Measurements from ENCODE around the gene ERFL. TPM values are rescaled to one million over a fixed set of nuclear protein-coding genes. Genes with fewer than 3 reads are reported as not detected.

ERFL gene
- total and polyA plus RNA-seq, 5 donors = 0.02 to 0.20 TPM; not detected in 3

DNA sequence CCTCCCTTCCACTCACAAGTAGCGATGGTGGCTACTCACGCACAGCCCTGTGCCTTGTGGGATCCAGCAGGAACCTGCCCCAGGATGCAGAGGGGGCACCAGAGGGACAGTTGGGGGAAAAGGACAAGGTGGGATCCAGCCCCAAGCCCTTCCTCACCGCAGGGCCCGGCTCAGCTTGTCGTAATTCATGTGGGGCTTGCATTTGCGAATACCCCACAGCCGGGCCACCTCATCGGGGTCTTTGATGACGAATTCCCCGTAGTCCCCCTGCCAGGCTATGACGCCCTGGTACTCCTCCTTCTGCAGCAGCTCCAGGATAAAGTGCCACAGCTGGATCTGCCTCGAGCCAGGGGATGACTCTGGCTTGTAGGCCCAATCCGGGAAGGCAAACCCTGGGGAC, 18.5 kb downstream of the ERFL start:
- Histone ChIP-seq H3K4me3 (ENCODE audit: low read length) (no peak overlapping the region), H3K4me1 (ENCODE audit: control insufficient read depth, insufficient read depth, low read length) (no peaks in the 10 kb centered on the region), H3K27ac (ENCODE audit: low read length) (no peak overlapping the region), H3K27me3 (ENCODE audit: control insufficient read depth, insufficient read depth) (no peaks in the 10 kb centered on the region), H3K9me3 (ENCODE audit: control insufficient read depth, low read length) (no peaks in the 10 kb centered on the region)
- ATAC-seq = no peak
- WGBS = 46% methylated on average over 13 of the region's 13 CpGs
- peak in 2 of 3 donors; percentile 39 to 44 for DNase-seq
- intact Hi-C loops (cut with DNase I) = no loop called here

DNA sequence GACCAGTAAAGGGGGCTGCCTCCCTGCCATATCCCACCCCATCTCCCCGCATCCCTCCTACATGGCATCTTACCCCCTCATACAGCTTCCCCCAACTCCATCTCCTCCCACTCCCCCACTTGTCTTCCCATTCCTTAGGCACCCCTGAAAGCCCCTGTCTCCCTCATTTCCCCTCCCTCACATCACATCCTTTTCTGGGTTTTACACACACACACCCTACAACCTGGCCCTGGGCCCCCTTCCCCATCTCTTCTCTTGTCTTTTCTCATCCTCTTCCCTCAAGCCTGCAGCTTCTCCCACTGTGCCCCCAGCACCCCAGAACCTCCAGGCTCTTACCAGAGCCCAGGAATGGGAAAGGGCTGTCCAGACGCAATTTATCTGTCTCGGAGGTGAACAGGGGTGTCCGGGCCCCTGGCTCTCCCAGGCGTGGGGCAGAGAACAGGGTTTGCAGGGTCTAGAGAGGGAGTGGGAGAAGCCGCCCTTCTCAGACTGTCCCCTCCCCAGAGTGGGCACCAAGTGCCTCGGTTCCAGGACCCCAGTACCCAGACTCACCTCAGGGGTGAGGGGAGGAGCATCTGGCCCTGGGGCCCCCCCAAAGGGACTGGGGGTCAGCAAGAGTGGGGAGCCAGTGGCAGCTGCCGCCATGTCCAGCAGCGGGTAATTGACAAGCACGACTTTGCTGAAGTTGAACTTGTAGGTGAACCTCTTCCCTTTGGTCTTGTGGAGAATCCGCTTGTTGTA, 19.4 kb downstream of the ERFL start:
- ATAC-seq = no peak
- H3K9me3 ChIP-seq (ENCODE audit: control insufficient read depth, low read length) = no peaks in the 10 kb centered on the region
- no peak overlapping the region for H3K27ac ChIP-seq (ENCODE audit: low read length)
- WGBS = 73% methylated on average over 11 of the region's 11 CpGs
- intact Hi-C loops (cut with DNase I) = no loop called here
- no peaks in the 10 kb centered on the region for H3K27me3 ChIP-seq (ENCODE audit: control insufficient read depth, insufficient read depth)
- no peak overlapping the region for H3K4me3 ChIP-seq (ENCODE audit: low read length)
- H3K4me1 ChIP-seq (ENCODE audit: control insufficient read depth, insufficient read depth, low read length) = no peaks in the 10 kb centered on the region
- DNase-seq = peak in 2 of 3 donors; percentile 42 to 55

DNA sequence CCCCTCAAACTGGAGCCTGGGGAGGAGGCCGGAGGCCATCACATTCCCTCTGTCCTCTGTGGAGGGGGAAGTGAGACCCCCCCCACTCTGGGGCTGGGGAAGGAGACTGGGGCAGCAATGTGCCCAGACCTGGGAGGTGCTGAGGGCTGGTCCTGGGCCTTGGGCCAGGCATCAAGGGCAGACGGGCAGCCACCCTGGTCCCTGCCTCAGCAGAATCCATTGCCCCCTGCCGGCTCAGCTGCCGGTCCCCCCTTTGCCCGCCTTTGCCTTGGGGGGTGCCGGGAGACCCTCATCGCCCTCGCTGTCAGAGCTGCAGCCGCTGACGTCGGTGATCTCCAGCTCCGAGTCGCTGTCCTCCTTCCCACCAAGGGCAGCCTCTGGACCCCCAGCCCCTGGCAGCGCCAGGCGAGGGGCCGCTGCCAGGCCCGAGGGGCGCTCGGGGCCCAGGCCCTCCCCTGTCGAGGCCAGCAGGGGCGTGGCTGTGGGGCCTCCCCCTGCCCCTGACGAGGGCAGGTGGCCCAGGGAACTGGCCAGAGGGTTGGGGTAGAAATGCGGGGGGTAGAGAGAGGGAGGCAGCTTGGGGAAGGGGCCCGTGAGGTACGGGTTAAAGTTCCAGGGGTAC, 20.1 kb downstream of the ERFL start:
- intact Hi-C loops (cut with DNase I) = no loop called here
- no peaks in the 10 kb centered on the region for H3K9me3 ChIP-seq (ENCODE audit: control insufficient read depth, low read length)
- ATAC-seq = peak in 1 of 2 donors; percentile 2
- H3K4me3 ChIP-seq (ENCODE audit: low read length) = no peak overlapping the region
- no peaks in the 10 kb centered on the region for H3K27me3 ChIP-seq (ENCODE audit: control insufficient read depth, insufficient read depth)
- H3K27ac ChIP-seq (ENCODE audit: low read length) = no peak overlapping the region
- peak in 1 of 3 donors; percentile 47 for DNase-seq
- no peaks in the 10 kb centered on the region for H3K4me1 ChIP-seq (ENCODE audit: control insufficient read depth, insufficient read depth, low read length)
- WGBS = 85% methylated on average over 25 of the region's 25 CpGs

DNA sequence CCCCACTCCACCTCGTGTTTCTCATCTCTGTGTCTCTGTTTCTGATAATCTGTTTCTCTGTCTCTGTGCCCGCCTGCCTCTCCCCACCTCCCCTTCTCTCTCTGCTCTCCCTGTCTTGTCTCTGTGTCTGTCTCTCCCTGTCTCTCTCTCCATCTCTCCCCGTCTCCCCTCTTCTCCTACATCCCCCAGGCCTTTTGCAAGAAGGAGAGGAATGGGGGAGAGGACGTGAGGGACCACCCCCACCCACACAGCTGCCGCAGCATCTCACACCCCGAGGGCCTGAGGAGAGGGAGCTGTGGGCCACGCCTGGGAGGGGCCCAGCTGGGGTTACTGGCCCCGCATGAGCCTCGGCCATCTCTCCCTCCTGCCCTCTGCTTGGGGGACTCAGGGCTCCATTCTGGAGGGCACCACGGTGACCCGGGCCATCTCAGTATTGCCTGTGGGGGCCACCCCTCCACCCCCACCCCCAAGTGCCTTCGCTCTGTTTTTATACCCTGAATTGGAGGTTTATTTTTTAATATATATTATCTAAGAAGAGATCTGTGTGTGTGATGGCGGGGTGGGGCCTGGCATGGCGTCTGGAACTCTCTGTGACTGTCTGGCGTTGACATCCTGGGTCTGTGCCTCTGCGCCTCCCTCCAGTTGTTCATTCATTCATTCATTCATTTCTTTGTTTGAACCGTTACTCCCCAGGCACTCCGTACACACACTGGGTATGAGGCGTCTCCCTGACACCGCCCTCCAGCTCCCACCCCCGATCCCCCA, 21.2 kb downstream of the ERFL start:
- H3K27ac ChIP-seq (ENCODE audit: low read length) = no peak overlapping the region
- H3K27me3 ChIP-seq (ENCODE audit: control insufficient read depth, insufficient read depth) = no peaks in the 10 kb centered on the region
- no peaks in the 10 kb centered on the region for H3K4me1 ChIP-seq (ENCODE audit: control insufficient read depth, insufficient read depth, low read length)
- peak in 1 of 3 donors; percentile 7 for DNase-seq
- 79% methylated on average over 21 of the region's 21 CpGs for WGBS
- H3K9me3 ChIP-seq (ENCODE audit: control insufficient read depth, low read length) = no peaks in the 10 kb centered on the region
- H3K4me3 ChIP-seq (ENCODE audit: low read length) = no peak overlapping the region
- intact Hi-C loops (cut with DNase I) = no loop called here
- ATAC-seq = no peak

DNA sequence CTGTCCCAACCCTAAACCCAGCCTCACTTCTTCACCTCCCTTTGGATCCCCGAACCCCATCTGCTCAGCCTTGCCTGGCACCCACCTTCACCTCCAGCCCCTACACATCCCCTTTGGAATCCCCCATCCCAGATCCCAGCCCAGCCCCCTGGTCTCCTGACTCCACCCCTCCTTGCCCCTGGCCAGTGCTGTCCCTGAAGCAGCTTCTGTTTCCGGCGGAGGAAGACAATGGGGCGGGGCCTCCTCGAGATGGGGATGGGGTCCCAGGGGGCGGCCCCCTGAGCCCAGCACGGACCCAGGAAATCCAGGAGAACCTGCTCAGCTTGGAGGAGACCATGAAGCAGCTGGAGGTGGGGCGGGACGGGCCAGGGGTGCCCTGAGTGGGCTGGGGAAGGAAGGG, 22.0 kb downstream of the ERFL start:
- no peaks in the 10 kb centered on the region for H3K4me1 ChIP-seq (ENCODE audit: control insufficient read depth, insufficient read depth, low read length)
- H3K27me3 ChIP-seq (ENCODE audit: control insufficient read depth, insufficient read depth) = no peaks in the 10 kb centered on the region
- ATAC-seq (no peak), DNase-seq (peak in 1 of 3 donors; percentile 27)
- H3K9me3 ChIP-seq (ENCODE audit: control insufficient read depth, low read length) = no peaks in the 10 kb centered on the region
- 72% methylated on average over 9 of the region's 9 CpGs for whole genome bisulfite sequencing
- intact Hi-C loops (cut with DNase I) = no loop called here
- H3K27ac ChIP-seq (ENCODE audit: low read length) = no peak overlapping the region
- no peak overlapping the region for H3K4me3 ChIP-seq (ENCODE audit: low read length)

DNA sequence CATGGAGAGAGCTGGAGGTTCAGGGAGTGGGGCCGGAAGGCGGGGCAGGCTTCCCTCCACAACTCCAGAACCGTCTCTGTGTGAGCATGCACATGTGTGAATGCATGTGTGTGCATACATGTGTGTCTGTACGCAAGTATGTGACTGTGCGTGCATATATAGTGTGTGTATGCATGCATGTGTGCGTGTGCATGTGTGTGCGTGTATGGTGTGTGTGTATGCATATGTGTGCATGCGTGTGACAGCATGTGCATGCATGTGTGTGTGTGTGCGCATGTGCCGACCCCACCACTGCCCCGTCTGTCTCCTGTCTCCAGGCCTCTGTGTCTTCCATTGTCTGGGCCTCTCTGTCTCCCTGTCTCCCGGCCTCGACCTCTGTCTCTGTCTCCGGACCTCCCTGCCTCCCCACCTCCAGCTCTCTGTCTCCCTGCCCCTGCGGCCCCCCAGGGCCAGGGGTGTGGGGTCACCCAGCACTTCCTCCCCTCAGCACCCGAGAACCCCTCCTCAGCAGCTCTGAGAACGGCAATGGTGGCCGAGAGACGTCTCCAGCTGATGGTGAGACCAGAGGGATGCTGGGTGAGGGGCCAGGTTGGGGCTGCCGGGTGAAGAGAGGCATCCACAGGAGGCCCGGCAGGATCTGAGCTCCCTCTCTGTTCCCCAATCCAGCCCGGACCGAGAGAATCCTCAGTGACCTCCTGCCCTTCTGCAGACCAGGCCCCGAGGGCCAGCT, 22.8 kb downstream of the ERFL start:
- ATAC-seq (no peak), DNase-seq (peak in 1 of 3 donors; percentile 38)
- intact Hi-C loops (cut with DNase I) = no loop called here
- 87% methylated on average over 24 of the region's 24 CpGs for WGBS
- H3K27me3 ChIP-seq (ENCODE audit: control insufficient read depth, insufficient read depth) = no peaks in the 10 kb centered on the region
- no peak overlapping the region for H3K4me3 ChIP-seq (ENCODE audit: low read length)
- no peak overlapping the region for H3K27ac ChIP-seq (ENCODE audit: low read length)
- H3K4me1 ChIP-seq (ENCODE audit: control insufficient read depth, insufficient read depth, low read length) = no peaks in the 10 kb centered on the region
- H3K9me3 ChIP-seq (ENCODE audit: control insufficient read depth, low read length) = no peaks in the 10 kb centered on the region

DNA sequence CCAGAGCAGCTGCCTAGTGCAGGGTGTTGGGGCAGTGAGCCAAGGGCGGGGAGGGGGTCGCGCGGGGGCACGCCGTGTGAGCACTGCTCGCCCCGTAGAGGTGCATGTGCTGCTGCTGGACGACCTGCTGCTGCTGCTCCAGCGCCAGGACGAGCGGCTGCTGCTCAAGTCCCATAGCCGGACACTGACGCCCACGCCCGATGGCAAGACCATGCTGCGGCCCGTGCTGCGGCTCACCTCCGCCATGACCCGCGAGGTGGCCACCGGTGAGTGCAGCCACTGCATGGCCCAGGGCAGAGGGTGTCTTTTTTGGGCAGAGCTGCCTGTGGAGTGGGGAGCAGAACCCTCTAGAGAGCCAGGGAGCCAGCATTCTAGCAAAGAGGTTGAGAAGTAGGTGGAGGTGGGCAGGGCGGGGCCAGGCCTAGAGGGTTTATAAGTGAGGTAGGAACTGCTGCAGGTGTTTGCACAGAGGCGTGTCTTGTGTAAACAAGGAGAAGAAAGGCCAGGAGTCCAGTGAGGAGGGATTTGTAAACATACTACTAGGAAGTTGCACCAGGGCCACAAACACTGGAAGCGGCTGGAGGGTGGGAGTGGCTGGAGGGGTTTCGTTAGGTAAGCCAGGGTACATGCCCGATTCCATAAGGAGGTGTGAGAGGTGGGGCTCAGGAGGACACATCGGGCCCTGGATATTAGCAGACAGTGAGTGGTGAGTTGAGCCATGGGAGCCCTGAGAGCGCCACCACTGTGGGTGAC, 24.0 kb downstream of the ERFL start:
- intact Hi-C loops (cut with DNase I) = no loop called here
- no peaks in the 10 kb centered on the region for H3K4me1 ChIP-seq (ENCODE audit: control insufficient read depth, insufficient read depth, low read length)
- H3K27ac ChIP-seq (ENCODE audit: low read length) = no peak overlapping the region
- H3K9me3 ChIP-seq (ENCODE audit: control insufficient read depth, low read length) = no peaks in the 10 kb centered on the region
- ATAC-seq = no peak
- H3K27me3 ChIP-seq (ENCODE audit: control insufficient read depth, insufficient read depth) = no peaks in the 10 kb centered on the region
- 93% methylated on average over 30 of the region's 30 CpGs for WGBS
- peak in 1 of 3 donors; percentile 54 for DNase-seq
- no peak overlapping the region for H3K4me3 ChIP-seq (ENCODE audit: low read length)

DNA sequence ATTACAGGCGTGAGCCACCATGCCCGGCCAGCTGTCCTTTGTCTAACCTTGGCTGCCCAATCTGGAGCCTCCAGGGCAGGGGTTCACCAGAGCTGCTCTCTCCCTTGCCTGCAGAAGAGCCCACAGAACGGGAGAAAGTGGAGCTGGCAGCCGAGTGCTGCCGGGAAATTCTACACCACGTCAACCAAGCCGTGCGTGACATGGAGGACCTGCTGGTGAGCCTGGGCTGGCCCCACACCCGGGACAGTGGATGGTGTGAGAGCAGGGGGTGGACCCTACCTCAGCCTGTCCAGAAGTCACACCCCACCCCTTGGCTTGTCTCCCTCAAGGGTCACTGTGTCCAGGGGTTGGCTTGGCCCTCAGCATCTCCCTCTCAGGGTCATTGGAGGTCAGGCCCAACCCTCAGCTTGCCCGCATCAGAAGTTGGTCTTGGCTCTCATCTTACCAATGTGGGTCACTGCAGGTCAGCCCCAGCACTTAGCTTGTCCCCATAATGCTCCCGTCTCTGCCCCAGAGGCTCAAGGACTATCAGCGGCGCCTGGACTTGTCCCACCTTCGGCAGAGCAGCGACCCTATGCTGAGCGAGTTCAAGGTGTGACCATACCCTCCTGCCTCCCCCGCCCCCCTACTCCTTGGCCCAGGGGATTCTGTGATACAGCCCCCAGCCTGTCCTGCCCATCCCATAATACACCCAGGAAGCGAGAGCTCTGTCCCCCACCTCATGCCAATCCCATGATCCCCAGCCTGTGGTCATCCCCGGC, 24.9 kb downstream of the ERFL start:
- intact Hi-C loops (cut with DNase I) = no loop called here
- ATAC-seq = no peak
- H3K27ac ChIP-seq (ENCODE audit: low read length) = no peak overlapping the region
- H3K4me3 ChIP-seq (ENCODE audit: low read length) = no peak overlapping the region
- H3K27me3 ChIP-seq (ENCODE audit: control insufficient read depth, insufficient read depth) = no peaks in the 10 kb centered on the region
- H3K9me3 ChIP-seq (ENCODE audit: control insufficient read depth, low read length) = no peaks in the 10 kb centered on the region
- H3K4me1 ChIP-seq (ENCODE audit: control insufficient read depth, insufficient read depth, low read length) = no peaks in the 10 kb centered on the region
- WGBS = 92% methylated on average over 19 of the region's 19 CpGs
- peak in 1 of 3 donors; percentile 34 for DNase-seq

DNA sequence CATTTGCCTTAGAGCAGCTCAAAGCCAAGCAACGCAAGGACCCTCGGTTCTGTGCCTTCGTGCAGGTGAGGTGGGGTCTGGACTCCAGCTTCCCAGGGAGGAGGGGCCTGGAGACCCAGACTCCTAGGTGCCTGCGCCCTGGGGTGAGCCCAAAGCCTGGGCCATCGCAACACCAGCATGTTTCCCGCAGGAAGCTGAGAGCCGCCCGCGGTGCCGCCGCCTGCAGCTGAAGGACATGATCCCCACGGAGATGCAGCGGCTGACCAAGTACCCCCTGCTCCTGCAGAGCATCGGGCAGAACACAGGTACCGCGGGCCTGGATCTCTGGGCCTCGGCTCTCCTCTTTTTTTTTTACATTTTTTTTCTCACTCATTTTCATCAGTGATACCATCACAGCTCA, 25.7 kb downstream of the ERFL start:
- Histone ChIP-seq H3K9me3 (ENCODE audit: control insufficient read depth, low read length) (no peaks in the 10 kb centered on the region), H3K4me3 (ENCODE audit: low read length) (no peak overlapping the region), H3K27me3 (ENCODE audit: control insufficient read depth, insufficient read depth) (no peaks in the 10 kb centered on the region), H3K4me1 (ENCODE audit: control insufficient read depth, insufficient read depth, low read length) (no peaks in the 10 kb centered on the region), H3K27ac (ENCODE audit: low read length) (no peak overlapping the region)
- intact Hi-C loops (cut with DNase I) = no loop called here
- WGBS = 94% methylated on average over 17 of the region's 17 CpGs
- no peak for ATAC-seq
- peak in 1 of 3 donors; percentile 36 for DNase-seq
